MG63 (cell line): Measurements from ENCODE around the gene WDFY4. TPM values are rescaled to one million over a fixed set of nuclear protein-coding genes. Genes with fewer than 3 reads are reported as not detected.

ENCODE experiments used
- DNase-seq: peaks from one replicate; pipeline ENCODE4 v3.0.0-alpha.2; 2020
- H3K27me3 ChIP-seq: fragments of 250-450 bp; sonication (Bioruptor Pico); 2 replicates; pipeline ENCODE4 v1.5.1; 2020; ENCODE audit warnings: mild to moderate bottlenecking, moderate library complexity
- H3K36me3 ChIP-seq: fragments of 250-450 bp; sonication (Bioruptor Pico); 2 replicates; pipeline ENCODE4 v1.5.1; 2020; ENCODE audit warnings: mild to moderate bottlenecking, moderate library complexity
- H3K4me3 ChIP-seq: fragments of 250-450 bp; sonication (Bioruptor Pico); 2 replicates; pipeline ENCODE4 v1.5.1; 2020; ENCODE audit warnings: mild to moderate bottlenecking, moderate library complexity
- H3K9me3 ChIP-seq: fragments of 250-450 bp; sonication (Bioruptor Pico); 2 replicates; pipeline ENCODE4 v1.5.1; 2020; ENCODE audit warnings: mild to moderate bottlenecking, moderate library complexity
- total RNA-seq: library from RNA; depleted of rRNA; stranded (reverse); fragments of >200 nt; shearing (Covaris generic); gene quantifications from 2 replicates; pipeline ENCODE4 v1.2.3, GENCODE V29; 2014; ENCODE audit warnings: low replicate concordance

The WDFY4 gene
- total RNA-seq, 1 experiment from 2014 or later, result 0.63 TPM

DNA sequence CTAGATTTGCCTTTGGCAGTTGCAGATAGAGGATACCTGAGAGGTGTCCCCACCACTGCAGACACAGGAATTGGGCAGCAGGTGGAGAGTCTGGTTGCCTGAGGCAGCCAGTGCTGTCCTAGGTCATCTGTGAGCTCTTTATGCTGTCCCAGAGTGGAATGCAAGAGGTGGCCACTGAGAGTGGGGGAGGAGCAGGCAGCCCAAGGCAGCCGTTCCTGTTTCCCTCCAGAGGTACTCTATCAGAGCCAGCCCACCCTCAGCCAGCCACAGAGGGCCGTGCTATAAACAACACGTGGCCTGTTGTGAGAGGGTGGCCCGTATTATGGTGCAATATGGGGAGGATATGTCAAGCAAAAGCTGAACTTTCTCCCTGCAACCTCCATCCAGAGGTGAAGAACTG lies 246.5 kb downstream of the WDFY4 start:
- DNase-seq, result no peak

GRCh38 chr10:48932831-48933664 lies 248.4 kb downstream of the WDFY4 start:
- DNase-seq, result peak; percentile 52
- Histone ChIP-seq H3K4me3 (no peak overlapping the region), H3K9me3 (no peaks in the 10 kb centered on the region), H3K27me3 (peaks cover 3% of the 10 kb centered on the region; the same call in 1 of the 2 replicates), H3K36me3 (no peaks in the 10 kb centered on the region)

More for the DNA sequence above, 246.5 kb downstream of the WDFY4 start:
- H3K4me3 ChIP-seq, result no peak overlapping the region
- no peaks in the 10 kb centered on the region for H3K9me3 ChIP-seq
- no peaks in the 10 kb centered on the region for H3K36me3 ChIP-seq
- peaks cover 3% of the 10 kb centered on the region; the same call in 1 of the 2 replicates for H3K27me3 ChIP-seq

GRCh38 chr10:48934672-48935501 lies 250.2 kb downstream of the WDFY4 start:
- H3K4me3 ChIP-seq, result no peak overlapping the region
- H3K27me3 ChIP-seq, result peaks cover 3% of the 10 kb centered on the region; the same call in 1 of the 2 replicates
- no peaks in the 10 kb centered on the region for H3K36me3 ChIP-seq
- DNase-seq, result no peak
- H3K9me3 ChIP-seq, result no peaks in the 10 kb centered on the region

- Histone ChIP-seq H3K9me3 (no peaks in the 10 kb centered on the region), H3K27me3 (peaks cover 3% of the 10 kb centered on the region; the same call in 1 of the 2 replicates), H3K4me3 (no peak overlapping the region), H3K36me3 (no peaks in the 10 kb centered on the region)
- no peak for DNase-seq
Measured at GRCh38 chr10:48935577-48935976, 250.9 kb downstream of the WDFY4 start.

GRCh38 chr10:48937796-48938195 lies 253.1 kb downstream of the WDFY4 start:
- Histone ChIP-seq H3K27me3 (peaks cover 3% of the 10 kb centered on the region; the same call in 1 of the 2 replicates), H3K36me3 (no peaks in the 10 kb centered on the region), H3K9me3 (no peaks in the 10 kb centered on the region), H3K4me3 (no peak overlapping the region)
- DNase-seq, result no peak

GRCh38 chr10:48938281-48938680 lies 253.6 kb downstream of the WDFY4 start:
- H3K9me3 ChIP-seq, result no peaks in the 10 kb centered on the region
- H3K36me3 ChIP-seq, result no peaks in the 10 kb centered on the region
- peaks cover 3% of the 10 kb centered on the region; the same call in 1 of the 2 replicates for H3K27me3 ChIP-seq
- DNase-seq, result no peak
- no peak overlapping the region for H3K4me3 ChIP-seq

DNA sequence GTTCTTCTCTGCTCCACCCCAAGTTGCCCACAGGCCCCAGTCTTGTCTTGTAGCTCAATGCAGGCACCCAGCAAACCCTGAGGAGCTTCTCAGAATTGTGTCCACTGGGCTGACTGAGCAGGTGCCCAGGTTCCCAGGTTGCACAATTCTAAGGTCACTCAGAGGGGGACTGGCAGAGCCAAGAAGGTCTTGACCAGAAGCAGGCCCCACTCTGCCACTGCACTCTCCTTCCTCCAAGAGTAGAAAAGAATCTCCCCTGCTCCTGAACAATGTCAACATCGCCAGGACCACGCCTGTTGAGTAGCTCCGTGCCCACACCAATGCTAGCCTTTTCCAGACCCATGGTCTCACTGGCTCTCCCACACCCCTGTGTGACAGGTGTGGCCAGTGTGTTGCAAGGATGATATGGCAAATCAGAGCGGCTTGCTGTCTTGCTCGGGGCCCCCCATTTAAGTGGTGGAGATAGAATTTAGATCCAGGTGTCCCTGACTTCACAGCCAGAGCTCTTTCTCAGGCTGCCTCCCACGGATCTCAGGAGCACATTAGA lies 254.4 kb downstream of the WDFY4 start:
- DNase-seq, result no peak
- Histone ChIP-seq H3K36me3 (no peaks in the 10 kb centered on the region), H3K27me3 (peaks cover 3% of the 10 kb centered on the region; the same call in 1 of the 2 replicates), H3K4me3 (no peak overlapping the region), H3K9me3 (no peaks in the 10 kb centered on the region)

DNA sequence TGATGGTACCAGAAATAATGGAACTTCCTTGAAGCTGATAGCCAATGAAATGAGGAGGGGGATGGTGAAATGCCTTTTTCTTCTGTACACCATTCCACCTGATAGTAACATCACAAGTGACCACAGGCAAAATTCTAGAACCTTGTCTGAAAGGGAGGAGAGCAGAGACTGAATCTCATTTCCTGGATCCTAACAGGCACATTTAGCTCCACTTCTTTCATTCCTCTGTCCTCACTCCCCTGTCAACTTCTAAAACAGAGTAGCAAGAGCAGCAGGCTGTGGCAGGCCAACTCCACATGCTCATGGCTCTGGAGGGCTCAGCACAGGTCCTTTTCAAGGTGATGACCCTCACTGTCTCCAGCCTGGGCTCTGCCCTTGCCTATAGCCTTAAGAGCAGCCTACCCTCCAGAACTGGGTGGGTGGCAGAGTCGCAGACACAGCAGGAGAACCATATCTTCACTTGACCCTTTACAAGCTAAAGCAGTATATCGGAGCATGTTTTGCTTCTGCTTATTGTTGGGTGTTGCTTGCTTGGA lies 255.2 kb downstream of the WDFY4 start, which contains the start of gene LRRC18:
Gene LRRC18, minus strand, starts transcription at position 51 of the 536 bp plus-strand sequence. CDS start 25,685 bp downstream, outside the sequence.
- Histone ChIP-seq H3K36me3 (no peaks in the 10 kb centered on the region), H3K9me3 (no peaks in the 10 kb centered on the region), H3K4me3 (no peak within 1 kb of the TSS), H3K27me3 (peaks cover 3% of the 10 kb centered on the region; the same call in 1 of the 2 replicates)
- no peak for DNase-seq

GRCh38 chr10:48940372-48940771 lies 255.7 kb downstream of the WDFY4 start:
- no peaks in the 10 kb centered on the region for H3K36me3 ChIP-seq
- H3K27me3 ChIP-seq, result peaks cover under 1% of the 10 kb centered on the region; the same call in 1 of the 2 replicates
- DNase-seq, result no peak
- H3K4me3 ChIP-seq, result no peak overlapping the region
- H3K9me3 ChIP-seq, result no peaks in the 10 kb centered on the region

GRCh38 chr10:48940958-48941357 lies 256.3 kb downstream of the WDFY4 start:
- H3K36me3 ChIP-seq, result no peaks in the 10 kb centered on the region
- no peak overlapping the region for H3K4me3 ChIP-seq
- no peak for DNase-seq
- H3K9me3 ChIP-seq, result no peaks in the 10 kb centered on the region
- H3K27me3 ChIP-seq, result no peaks in the 10 kb centered on the region

GRCh38 chr10:48941427-48942075 lies 256.9 kb downstream of the WDFY4 start:
- Histone ChIP-seq H3K27me3 (no peaks in the 10 kb centered on the region), H3K9me3 (no peaks in the 10 kb centered on the region), H3K4me3 (no peak overlapping the region), H3K36me3 (no peaks in the 10 kb centered on the region)
- no peak for DNase-seq

GRCh38 chr10:48943096-48943495 lies 258.4 kb downstream of the WDFY4 start:
- H3K9me3 ChIP-seq, result no peaks in the 10 kb centered on the region
- DNase-seq, result no peak
- H3K27me3 ChIP-seq, result no peaks in the 10 kb centered on the region
- no peaks in the 10 kb centered on the region for H3K36me3 ChIP-seq
- H3K4me3 ChIP-seq, result no peak overlapping the region

DNA sequence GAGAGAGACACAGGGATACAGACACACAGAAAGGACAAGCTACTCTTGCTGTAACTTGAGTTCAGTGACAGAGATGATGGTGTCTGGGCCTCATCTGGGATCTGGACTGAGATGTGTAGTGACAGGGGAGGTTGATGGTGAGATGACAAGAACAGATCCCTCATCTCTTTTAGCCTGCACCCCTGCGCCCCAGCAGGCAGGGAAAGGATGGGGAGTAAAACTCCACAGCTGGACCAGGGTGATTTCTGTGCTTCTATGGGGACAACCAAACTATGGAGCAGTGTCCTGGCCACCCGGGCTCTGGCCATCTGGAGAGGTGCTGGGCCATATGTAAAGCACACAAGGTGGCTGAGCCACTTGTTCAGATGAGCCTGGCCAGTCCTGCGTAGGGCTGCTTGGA lies 259.5 kb downstream of the WDFY4 start:
- H3K9me3 ChIP-seq, result no peaks in the 10 kb centered on the region
- H3K36me3 ChIP-seq, result no peaks in the 10 kb centered on the region
- DNase-seq, result no peak
- no peaks in the 10 kb centered on the region for H3K27me3 ChIP-seq
- no peak overlapping the region for H3K4me3 ChIP-seq

- Histone ChIP-seq H3K27me3 (no peaks in the 10 kb centered on the region), H3K36me3 (no peaks in the 10 kb centered on the region), H3K4me3 (no peak overlapping the region), H3K9me3 (no peaks in the 10 kb centered on the region)
- DNase-seq, result no peak
Measured at GRCh38 chr10:48945441-48946130, 260.9 kb downstream of the WDFY4 start.

GRCh38 chr10:48946332-48946731 lies 261.7 kb downstream of the WDFY4 start:
- no peaks in the 10 kb centered on the region for H3K36me3 ChIP-seq
- no peak overlapping the region for H3K4me3 ChIP-seq
- H3K9me3 ChIP-seq, result no peaks in the 10 kb centered on the region
- DNase-seq, result no peak
- no peaks in the 10 kb centered on the region for H3K27me3 ChIP-seq
